SU-DHL-6 (cell line): Measurements from ENCODE around the gene GATAD2A.

Source experiments
- H2AFZ ChIP-seq: fragments of 200-600 bp; sonication (generic); 2 replicates; pipeline ENCODE4 v1.6.1; 2014; ENCODE audit warnings: low read depth, mild to moderate bottlenecking, moderate library complexity, mixed read lengths, antibody characterized with exemption, low read length; ENCODE audit not compliant: severe bottlenecking
- H3F3A ChIP-seq: fragments of 200-600 bp; shearing (Covaris generic); 2 replicates; pipeline ENCODE4 v1.6.0; 2016; ENCODE audit warnings: antibody characterized with exemption, mild to moderate bottlenecking; ENCODE audit not compliant: insufficient read depth
- H3K27ac ChIP-seq: fragments of 200-600 bp; sonication (generic); 2 replicates; pipeline ENCODE4 v1.5.1; 2016; ENCODE audit warnings: low read depth, mild to moderate bottlenecking, low read length, moderate library complexity, mixed read lengths
- H3K27me3 ChIP-seq: fragments of 200-600 bp; sonication (generic), shearing (Covaris generic); 2 replicates; pipeline ENCODE4 v1.6.0; 2014; ENCODE audit warnings: mild to moderate bottlenecking, low read length
- H3K36me3 ChIP-seq: fragments of 200-600 bp; sonication (generic); 2 replicates; pipeline ENCODE4 v1.6.1; 2014; ENCODE audit warnings: mild to moderate bottlenecking, low read length, mixed read lengths
- H3K4me2 ChIP-seq: fragments of 300-600, 200-600 bp; shearing (Covaris generic), sonication (generic); 2 replicates; pipeline ENCODE4 v1.6.0; 2014; ENCODE audit warnings: low read length, low read depth, mild to moderate bottlenecking; ENCODE audit not compliant: poor library complexity, severe bottlenecking
- H3K4me3 ChIP-seq: fragments of 200-600 bp; sonication (generic); 2 replicates; pipeline ENCODE4 v1.5.1; 2014; ENCODE audit warnings: antibody characterized with exemption, low read length, mild to moderate bottlenecking, mixed read lengths; ENCODE audit not compliant: insufficient read depth, poor library complexity, severe bottlenecking
- H3K79me2 ChIP-seq: fragments of 200-600 bp; sonication (generic); 2 replicates; pipeline ENCODE4 v1.6.1; 2014; ENCODE audit warnings: mild to moderate bottlenecking, low read length, moderate library complexity; ENCODE audit not compliant: insufficient read depth
- H3K9ac ChIP-seq: fragments of 200-600 bp; sonication (generic); 2 replicates; pipeline ENCODE4 v1.7.0; 2014; ENCODE audit warnings: mild to moderate bottlenecking, low read length
- H3K9me2 ChIP-seq: fragments of 200-600 bp; sonication (generic); replicated peaks from 2 replicates; pipeline ENCODE4 v1.6.1; 2014; ENCODE audit warnings: low read length; ENCODE audit not compliant: insufficient read depth
- H3K9me3 ChIP-seq: fragments of 200-600 bp; sonication (generic); 2 replicates; pipeline ENCODE4 v1.6.1; 2014; ENCODE audit warnings: low read length, mixed read lengths; ENCODE audit not compliant: insufficient read depth
- H4K20me1 ChIP-seq: fragments of 200-600 bp; sonication (generic); 2 replicates; pipeline ENCODE4 v1.6.1; 2014; ENCODE audit warnings: low read depth, mild to moderate bottlenecking, antibody characterized with exemption, low read length, moderate library complexity, mixed read lengths
- CTCF ChIP-seq: fragments of 200-600 bp; sonication (generic); IDR thresholded peaks from one replicate; pipeline ENCODE4 v1.5.1; 2017; ENCODE audit warnings: antibody characterized with exemption, mild to moderate bottlenecking, low read length, moderate library complexity; ENCODE audit not compliant: insufficient read depth, poor library complexity, severe bottlenecking
- EZH2phosphoT487 ChIP-seq: fragments of 200-600 bp; sonication (generic), shearing (Covaris generic); conservative IDR thresholded peaks from 2 replicates; pipeline ENCODE4 v1.6.1; 2018; ENCODE audit warnings: mild to moderate bottlenecking, antibody characterized with exemption, low read length, moderate library complexity, mixed read lengths

GATAD2A gene

GRCh38 chr19:19530423-19530804 lies 124.9 kb downstream of the GATAD2A start:
- no peak for TF ChIP-seq EZH2phosphoT487
- TF ChIP-seq CTCF = no peak

DNA sequence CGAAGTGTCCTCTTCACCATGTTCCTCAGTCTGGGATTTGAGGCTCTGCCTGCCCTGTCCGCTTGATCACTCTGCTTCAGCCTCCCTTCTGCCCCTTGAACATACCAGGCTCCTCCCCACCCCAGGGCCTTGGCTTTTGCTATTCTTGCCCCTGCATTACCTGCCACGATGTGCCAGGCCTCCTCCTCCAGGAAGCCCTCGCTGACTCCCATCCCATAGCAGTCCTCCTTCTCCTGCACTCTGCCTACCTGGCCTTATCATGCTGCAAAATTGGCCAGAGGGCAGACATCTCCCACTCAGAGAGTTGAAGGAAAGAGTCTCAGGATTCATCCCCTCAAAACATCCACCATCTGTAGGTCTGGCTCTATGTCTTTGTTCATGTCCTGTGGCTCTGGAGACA lies 125.4 kb downstream of the GATAD2A start:
- Histone ChIP-seq H3K36me3 (no peaks in the 10 kb centered on the region), H3K9ac (no peak overlapping the region), H3K4me3 (no peak overlapping the region), H3K9me3 (no peaks in the 10 kb centered on the region), H2AFZ (no peak overlapping the region), H3F3A (peaks cover 18% of the 10 kb centered on the region), H3K79me2 (peaks cover under 1% of the 10 kb centered on the region; the same call in 1 of the 2 replicates), H3K9me2 (no peaks in the 10 kb centered on the region), H3K27ac (peak overlapping the region; percentile 18), H3K4me2 (no peak overlapping the region), H3K27me3 (no peaks in the 10 kb centered on the region), H4K20me1 (no peaks in the 10 kb centered on the region)
- no peak for TF ChIP-seq EZH2phosphoT487
- no peak for TF ChIP-seq CTCF

More at GRCh38 chr19:19530423-19530804, 124.9 kb downstream of the GATAD2A start:
- no peak overlapping the region for H3K9ac ChIP-seq
- no peaks in the 10 kb centered on the region for H3K9me3 ChIP-seq
- H2AFZ ChIP-seq = no peak overlapping the region
- peaks cover 23% of the 10 kb centered on the region for H3F3A ChIP-seq
- H3K36me3 ChIP-seq = no peaks in the 10 kb centered on the region
- H4K20me1 ChIP-seq = no peaks in the 10 kb centered on the region
- H3K79me2 ChIP-seq = peaks cover 5% of the 10 kb centered on the region; the same call in 1 of the 2 replicates
- H3K27me3 ChIP-seq = no peaks in the 10 kb centered on the region
- no peak overlapping the region for H3K4me2 ChIP-seq
- H3K27ac ChIP-seq = peak overlapping the region; percentile 18
- no peak overlapping the region for H3K4me3 ChIP-seq
- no peaks in the 10 kb centered on the region for H3K9me2 ChIP-seq

DNA sequence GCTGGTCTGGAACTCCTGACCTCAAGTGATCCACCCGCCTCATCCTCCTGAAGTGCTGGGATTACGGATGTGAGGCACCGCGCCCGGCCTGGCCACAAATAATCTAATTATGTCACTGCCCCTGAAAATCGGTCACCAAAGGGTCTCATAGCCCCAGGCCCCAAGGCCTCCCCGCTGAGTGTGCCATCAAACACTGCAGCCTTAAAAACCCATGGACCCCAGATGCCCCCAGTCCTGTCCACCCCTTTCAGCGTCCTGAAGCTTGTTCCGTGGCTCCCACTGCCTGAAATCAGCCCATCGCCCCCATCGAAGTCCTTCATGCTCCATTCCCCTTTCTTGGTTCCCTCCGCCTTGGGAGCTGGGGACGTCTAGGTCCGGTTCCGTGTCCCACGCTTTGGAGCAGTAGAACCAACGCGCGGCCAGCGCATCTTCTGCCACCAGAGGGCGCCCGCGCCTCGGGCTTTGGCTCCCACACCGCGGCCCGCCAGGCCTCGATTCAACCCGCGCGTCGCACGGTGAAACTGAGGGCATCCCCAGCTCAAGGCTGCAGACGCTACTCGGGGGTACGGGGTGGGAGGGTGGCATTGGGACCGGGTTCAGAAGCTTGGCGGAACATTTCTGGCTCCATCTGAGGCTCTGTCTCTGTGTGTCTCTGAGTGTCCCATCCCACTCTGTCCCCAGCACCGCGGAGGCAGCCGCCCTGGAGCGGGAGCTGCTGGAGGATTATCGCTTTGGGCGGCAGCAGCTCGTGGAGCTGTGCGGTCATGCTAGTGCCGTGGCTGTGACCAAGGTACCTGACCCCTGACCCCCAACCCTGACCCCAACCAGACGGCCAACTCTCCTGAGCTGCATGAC lies 126.7 kb downstream of the GATAD2A start:
- H3K4me2 ChIP-seq = no peak overlapping the region
- H3K9ac ChIP-seq = no peak overlapping the region
- H3K27ac ChIP-seq = no peak overlapping the region

More for the DNA sequence above, 126.7 kb downstream of the GATAD2A start:
- peaks cover 11% of the 10 kb centered on the region for H3F3A ChIP-seq
- H3K36me3 ChIP-seq = no peaks in the 10 kb centered on the region
- H4K20me1 ChIP-seq = no peaks in the 10 kb centered on the region
- TF ChIP-seq EZH2phosphoT487 (no peak), CTCF (peak; percentile 98)
- no peaks in the 10 kb centered on the region for H3K27me3 ChIP-seq
- no peak overlapping the region for H3K4me3 ChIP-seq
- no peak overlapping the region for H2AFZ ChIP-seq
- no peaks in the 10 kb centered on the region for H3K9me3 ChIP-seq
- no peaks in the 10 kb centered on the region for H3K79me2 ChIP-seq
- no peaks in the 10 kb centered on the region for H3K9me2 ChIP-seq
